ENCODE data around the gene LZTS3. TPM values are rescaled to one million over a fixed set of nuclear protein-coding genes. Genes with fewer than 3 reads are reported as not detected.

Gene LZTS3
- total and polyA plus RNA-seq, 2 of the 13 experiments (the other 11 are each of a cell fraction or from before 2014, with no cell fraction given), result 10.1 to 31.3 TPM

GRCh38 chr20:3133155-3133554 lies 40.2 kb downstream of the LZTS3 start:
- no peak overlapping the region for H3K4me2 ChIP-seq (ENCODE audit: low read depth, low read length)
- POLR2A ChIA-PET, result interaction anchor here (0.7 kb wide), 1 partner anchor 84 kb away, joined by 3 read pairs; no protein-coding TSS in a partner anchor
- no peak for ATAC-seq
- no peak overlapping the region for H3K27ac ChIP-seq (ENCODE audit: extremely low read length, insufficient read depth, low read length)
- WGBS (ENCODE audit: low lambda C conversion rate), result 85% methylated on average over 2 of the region's 2 CpGs
- intact Hi-C loops (cut with micrococcal nuclease; ENCODE audit: unreplicated experiment), result no loop called here
- H3K4me3 ChIP-seq (replicated peaks in 1 of 3; ENCODE audit: insufficient read depth in 1 of 3, low read depth in 2 of 3, low read length in 3 of 3), result no peak overlapping the region
- H3K36me3 ChIP-seq (replicated peaks in 1 of 2; ENCODE audit: control insufficient read depth in 1 of 2, insufficient read depth in 2 of 2, low read length in 2 of 2), result peaks cover 2 to 8% of the 10 kb centered on the region in 2 experiments; a peak in 3 of 5 replicates
- BruUV-seq (replicated peaks), result no TSS peak
- no peaks in the 10 kb centered on the region for H3K27me3 ChIP-seq (ENCODE audit: control insufficient read depth in 1 of 2, insufficient read depth in 2 of 2, low read length in 2 of 2)
- peaks cover 11% of the 10 kb centered on the region; the same call in 1 of the 2 replicates for H3K4me1 ChIP-seq (ENCODE audit: insufficient read depth, low read length)
- peaks cover 3% of the 10 kb centered on the region for H3K79me2 ChIP-seq (ENCODE audit: insufficient read depth, low read length)
- no peaks in the 10 kb centered on the region for H3K9me3 ChIP-seq (ENCODE audit: low read length)
- no peak overlapping the region for H2AFZ ChIP-seq (ENCODE audit: low read length)
- H3K9ac ChIP-seq (ENCODE audit: insufficient read depth, low read depth, low read length), result no peak overlapping the region
- in situ Hi-C loops (cut with HindIII; ENCODE audit: extremely low pct_ligation_motif_present, low pct_unique_long_range_greater_than_20kb), result no loop called here
- CTCF ChIA-PET (ENCODE audit: low intra/inter-chr PET ratio, low total read pairs), result no interaction called here
- FAIRE-seq, result no peak
- H4K20me1 ChIP-seq (ENCODE audit: insufficient read depth, low read length), result no peaks in the 10 kb centered on the region
- DNase-seq (ENCODE audit: low spot score), result no peak
- TF ChIP-seq, protein P1, sequence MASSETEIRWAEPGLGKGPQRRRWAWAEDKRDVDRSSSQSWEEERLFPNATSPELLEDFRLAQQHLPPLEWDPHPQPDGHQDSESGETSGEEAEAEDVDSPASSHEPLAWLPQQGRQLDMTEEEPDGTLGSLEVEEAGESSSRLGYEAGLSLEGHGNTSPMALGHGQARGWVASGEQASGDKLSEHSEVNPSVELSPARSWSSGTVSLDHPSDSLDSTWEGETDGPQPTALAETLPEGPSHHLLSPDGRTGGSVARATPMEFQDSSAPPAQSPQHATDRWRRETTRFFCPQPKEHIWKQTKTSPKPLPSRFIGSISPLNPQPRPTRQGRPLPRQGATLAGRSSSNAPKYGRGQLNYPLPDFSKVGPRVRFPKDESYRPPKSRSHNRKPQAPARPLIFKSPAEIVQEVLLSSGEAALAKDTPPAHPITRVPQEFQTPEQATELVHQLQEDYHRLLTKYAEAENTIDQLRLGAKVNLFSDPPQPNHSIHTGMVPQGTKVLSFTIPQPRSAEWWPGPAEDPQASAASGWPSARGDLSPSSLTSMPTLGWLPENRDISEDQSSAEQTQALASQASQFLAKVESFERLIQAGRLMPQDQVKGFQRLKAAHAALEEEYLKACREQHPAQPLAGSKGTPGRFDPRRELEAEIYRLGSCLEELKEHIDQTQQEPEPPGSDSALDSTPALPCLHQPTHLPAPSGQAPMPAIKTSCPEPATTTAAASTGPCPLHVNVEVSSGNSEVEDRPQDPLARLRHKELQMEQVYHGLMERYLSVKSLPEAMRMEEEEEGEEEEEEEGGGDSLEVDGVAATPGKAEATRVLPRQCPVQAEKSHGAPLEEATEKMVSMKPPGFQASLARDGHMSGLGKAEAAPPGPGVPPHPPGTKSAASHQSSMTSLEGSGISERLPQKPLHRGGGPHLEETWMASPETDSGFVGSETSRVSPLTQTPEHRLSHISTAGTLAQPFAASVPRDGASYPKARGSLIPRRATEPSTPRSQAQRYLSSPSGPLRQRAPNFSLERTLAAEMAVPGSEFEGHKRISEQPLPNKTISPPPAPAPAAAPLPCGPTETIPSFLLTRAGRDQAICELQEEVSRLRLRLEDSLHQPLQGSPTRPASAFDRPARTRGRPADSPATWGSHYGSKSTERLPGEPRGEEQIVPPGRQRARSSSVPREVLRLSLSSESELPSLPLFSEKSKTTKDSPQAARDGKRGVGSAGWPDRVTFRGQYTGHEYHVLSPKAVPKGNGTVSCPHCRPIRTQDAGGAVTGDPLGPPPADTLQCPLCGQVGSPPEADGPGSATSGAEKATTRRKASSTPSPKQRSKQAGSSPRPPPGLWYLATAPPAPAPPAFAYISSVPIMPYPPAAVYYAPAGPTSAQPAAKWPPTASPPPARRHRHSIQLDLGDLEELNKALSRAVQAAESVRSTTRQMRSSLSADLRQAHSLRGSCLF (CRISPR knock-in tag; IDR thresholded peaks at IDR 0.05; ENCODE audit: borderline replicate concordance), result no peak
- no peak for TF ChIP-seq KLF9 (CRISPR knock-in tag; IDR thresholded peaks at IDR 0.05; ENCODE audit: low read depth)
- TF ChIP-seq NR0B2 (CRISPR knock-in tag; IDR thresholded peaks at IDR 0.05), result no peak
- TF ChIP-seq ZNF891 (CRISPR knock-in tag; IDR thresholded peaks at IDR 0.05), result no peak
- TF ChIP-seq ZBTB21 (CRISPR knock-in tag; IDR thresholded peaks at IDR 0.05), result no peak
- TF ChIP-seq, protein P2, sequence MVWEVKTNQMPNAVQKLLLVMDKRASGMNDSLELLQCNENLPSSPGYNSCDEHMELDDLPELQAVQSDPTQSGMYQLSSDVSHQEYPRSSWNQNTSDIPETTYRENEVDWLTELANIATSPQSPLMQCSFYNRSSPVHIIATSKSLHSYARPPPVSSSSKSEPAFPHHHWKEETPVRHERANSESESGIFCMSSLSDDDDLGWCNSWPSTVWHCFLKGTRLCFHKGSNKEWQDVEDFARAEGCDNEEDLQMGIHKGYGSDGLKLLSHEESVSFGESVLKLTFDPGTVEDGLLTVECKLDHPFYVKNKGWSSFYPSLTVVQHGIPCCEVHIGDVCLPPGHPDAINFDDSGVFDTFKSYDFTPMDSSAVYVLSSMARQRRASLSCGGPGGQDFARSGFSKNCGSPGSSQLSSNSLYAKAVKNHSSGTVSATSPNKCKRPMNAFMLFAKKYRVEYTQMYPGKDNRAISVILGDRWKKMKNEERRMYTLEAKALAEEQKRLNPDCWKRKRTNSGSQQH (CRISPR knock-in tag; IDR thresholded peaks at IDR 0.05; ENCODE audit: low read depth), result no peak
- TF ChIP-seq, protein P3, sequence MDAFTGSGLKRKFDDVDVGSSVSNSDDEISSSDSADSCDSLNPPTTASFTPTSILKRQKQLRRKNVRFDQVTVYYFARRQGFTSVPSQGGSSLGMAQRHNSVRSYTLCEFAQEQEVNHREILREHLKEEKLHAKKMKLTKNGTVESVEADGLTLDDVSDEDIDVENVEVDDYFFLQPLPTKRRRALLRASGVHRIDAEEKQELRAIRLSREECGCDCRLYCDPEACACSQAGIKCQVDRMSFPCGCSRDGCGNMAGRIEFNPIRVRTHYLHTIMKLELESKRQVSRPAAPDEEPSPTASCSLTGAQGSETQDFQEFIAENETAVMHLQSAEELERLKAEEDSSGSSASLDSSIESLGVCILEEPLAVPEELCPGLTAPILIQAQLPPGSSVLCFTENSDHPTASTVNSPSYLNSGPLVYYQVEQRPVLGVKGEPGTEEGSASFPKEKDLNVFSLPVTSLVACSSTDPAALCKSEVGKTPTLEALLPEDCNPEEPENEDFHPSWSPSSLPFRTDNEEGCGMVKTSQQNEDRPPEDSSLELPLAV (CRISPR knock-in tag; conservative IDR thresholded peaks at IDR 0.05; ENCODE audit: low read depth), result no peak
- no peak for TF ChIP-seq NR2F2 (IDR thresholded peaks at IDR 0.05; ENCODE audit: borderline replicate concordance, low read depth)
- no peak for TF ChIP-seq BCL6 (CRISPR knock-in tag; IDR thresholded peaks at IDR 0.05)
- no peak for TF ChIP-seq TCF7 (IDR thresholded peaks at IDR 0.05; ENCODE audit: low read depth)
- TF ChIP-seq, protein P4, sequence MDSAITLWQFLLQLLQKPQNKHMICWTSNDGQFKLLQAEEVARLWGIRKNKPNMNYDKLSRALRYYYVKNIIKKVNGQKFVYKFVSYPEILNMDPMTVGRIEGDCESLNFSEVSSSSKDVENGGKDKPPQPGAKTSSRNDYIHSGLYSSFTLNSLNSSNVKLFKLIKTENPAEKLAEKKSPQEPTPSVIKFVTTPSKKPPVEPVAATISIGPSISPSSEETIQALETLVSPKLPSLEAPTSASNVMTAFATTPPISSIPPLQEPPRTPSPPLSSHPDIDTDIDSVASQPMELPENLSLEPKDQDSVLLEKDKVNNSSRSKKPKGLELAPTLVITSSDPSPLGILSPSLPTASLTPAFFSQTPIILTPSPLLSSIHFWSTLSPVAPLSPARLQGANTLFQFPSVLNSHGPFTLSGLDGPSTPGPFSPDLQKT (CRISPR knock-in tag; IDR thresholded peaks at IDR 0.05; ENCODE audit: borderline replicate concordance), result no peak
- TF ChIP-seq ZBTB8A (CRISPR knock-in tag; IDR thresholded peaks at IDR 0.05; ENCODE audit: borderline replicate concordance, low read depth), result no peak
- no peak for TF ChIP-seq TEF (CRISPR knock-in tag; IDR thresholded peaks at IDR 0.05)
- TF ChIP-seq CHD4 (IDR thresholded peaks at IDR 0.05; ENCODE audit: borderline replicate concordance, low read length), result no peak
- TF ChIP-seq PTBP1 (IDR thresholded peaks at IDR 0.05; ENCODE audit: low read depth, low read length, poor library complexity, severe bottlenecking), result no peak
